Hepatocyte (in vitro differentiated cells): Measurements from ENCODE around the gene ZCCHC24. TPM values are rescaled to one million over a fixed set of nuclear protein-coding genes. Genes with fewer than 3 reads are reported as not detected.

Experiments used
- DNase-seq: peaks from one replicate; pipeline ENCODE4 v3.0.0-alpha.2; 2016; ENCODE audit warnings: low spot score
- H2AFZ ChIP-seq: fragments of 200-600 bp; sonication (generic); 2 replicates; pipeline ENCODE4 v1.6.0; 2016; ENCODE audit warnings: antibody characterized with exemption, mild to moderate bottlenecking
- H3K27ac ChIP-seq: fragments of 200-600 bp; sonication (generic); 2 replicates; pipeline ENCODE4 v1.5.1; 2016; ENCODE audit warnings: mild to moderate bottlenecking
- H3K27me3 ChIP-seq: fragments of 200-600 bp; sonication (generic); 2 replicates; pipeline ENCODE4 v1.6.1; 2016
- H3K36me3 ChIP-seq: fragments of 200-600 bp; sonication (generic); replicated peaks from 2 replicates; pipeline ENCODE4 v1.5.1; 2016; ENCODE audit warnings: low read depth; ENCODE audit not compliant: insufficient read depth
- H3K4me1 ChIP-seq: fragments of 200-600 bp; sonication (generic); 2 replicates; pipeline ENCODE4 v1.5.1; 2016; ENCODE audit warnings: mild to moderate bottlenecking, moderate library complexity; ENCODE audit not compliant: insufficient read depth
- H3K4me2 ChIP-seq: fragments of 200-600 bp; sonication (generic); 2 replicates; pipeline ENCODE4 v1.6.0; 2016
- H3K4me3 ChIP-seq: fragments of 200-600 bp; sonication (generic); 2 replicates; pipeline ENCODE4 v1.5.1; 2016; ENCODE audit warnings: mild to moderate bottlenecking
- H3K79me2 ChIP-seq: fragments of 200-600 bp; sonication (generic); 2 replicates; pipeline ENCODE4 v1.6.0; 2017; ENCODE audit warnings: mild to moderate bottlenecking
- H3K9me2 ChIP-seq: fragments of 200-600 bp; sonication (generic); replicated peaks from 2 replicates; pipeline ENCODE4 v1.6.0; 2017; ENCODE audit warnings: mild to moderate bottlenecking; ENCODE audit not compliant: insufficient read depth
- H3K9me3 ChIP-seq: fragments of 200-600 bp; sonication (generic); 2 replicates; pipeline ENCODE4 v1.5.1; 2016; ENCODE audit warnings: low read depth, mild to moderate bottlenecking
- H4K20me1 ChIP-seq: fragments of 200-600 bp; sonication (generic); 2 replicates; pipeline ENCODE4 v1.6.0; 2016; ENCODE audit warnings: mild to moderate bottlenecking; ENCODE audit not compliant: insufficient read depth, poor library complexity, severe bottlenecking
- CTCF ChIP-seq: fragments of 200-600 bp; sonication (generic); IDR thresholded peaks from 2 replicates; pipeline ENCODE4 v1.5.1; 2016; ENCODE audit warnings: antibody characterized with exemption, mild to moderate bottlenecking; ENCODE audit not compliant: poor library complexity
- EZH2 ChIP-seq: fragments of 200-600 bp; sonication (generic); IDR thresholded peaks from 2 replicates; pipeline ENCODE4 v1.6.1; 2016; ENCODE audit warnings: antibody characterized with exemption, mild to moderate bottlenecking, borderline replicate concordance
- EZH2phosphoT487 ChIP-seq: fragments of 200-600 bp; sonication (generic); IDR thresholded peaks from one replicate; pipeline ENCODE4 v1.6.1; 2018; ENCODE audit warnings: antibody characterized with exemption, mild to moderate bottlenecking, low read depth, moderate library complexity; ENCODE audit not compliant: unreplicated experiment, severe bottlenecking
- WGBS: methylation state at CpG from one replicate; pipeline ENCODE4 v1.1.6; 2016; ENCODE audit warnings: low lambda C conversion rate; ENCODE audit errors: missing lambda C conversion rate; 5-methylcytosine and 5-hydroxymethylcytosine counted together
- polyA plus RNA-seq: library from polyadenylated mRNA; unstranded; fragments of >200 nt; fragmentation: Nextera tagmentation; extraction: Ambion mirVana; gene quantifications from 2 replicates; pipeline ENCODE4 v1.2.1, GENCODE V29; 2016
- total RNA-seq: library from RNA; depleted of rRNA; stranded (reverse); fragments of >200 nt; gene quantifications from 2 replicates; pipeline ENCODE4 v1.2.3, GENCODE V29; 2014

ZCCHC24 gene
- total and polyA plus RNA-seq, 2 experiments from 2014 or later, result 20.1 to 20.6 TPM

- Histone ChIP-seq H3K27ac (peak overlapping the region; percentile 83), H3K4me2 (no peak overlapping the region), H3K27me3 (no peaks in the 10 kb centered on the region), H3K36me3 (no peaks in the 10 kb centered on the region), H3K4me3 (no peak overlapping the region), H4K20me1 (no peaks in the 10 kb centered on the region), H2AFZ (no peak overlapping the region), H3K9me3 (no peaks in the 10 kb centered on the region), H3K79me2 (peaks cover 41% of the 10 kb centered on the region), H3K4me1 (peaks cover 33% of the 10 kb centered on the region), H3K9me2 (no peaks in the 10 kb centered on the region)
- DNase-seq, result peak; percentile 68
- no peak for TF ChIP-seq EZH2
- TF ChIP-seq EZH2phosphoT487, result no peak
- no peak for TF ChIP-seq CTCF
- 33% methylated on average over 7 of the region's 9 CpGs for WGBS
These were observed 23.1 kb downstream of the ZCCHC24 start for GRCh38 chr10:79422178-79422892.

- H3K36me3 ChIP-seq, result no peaks in the 10 kb centered on the region
- TF ChIP-seq EZH2phosphoT487 (no peak), EZH2 (no peak), CTCF (no peak)
- peaks cover 33% of the 10 kb centered on the region for H3K4me1 ChIP-seq
- no peak overlapping the region for H3K27ac ChIP-seq
- H3K79me2 ChIP-seq, result peaks cover 33% of the 10 kb centered on the region
- H3K9me3 ChIP-seq, result no peaks in the 10 kb centered on the region
- H3K4me3 ChIP-seq, result no peak overlapping the region
- no peaks in the 10 kb centered on the region for H3K9me2 ChIP-seq
- WGBS, result 82% methylated on average over 12 of the region's 12 CpGs
- no peak for DNase-seq
- H3K27me3 ChIP-seq, result no peaks in the 10 kb centered on the region
- H4K20me1 ChIP-seq, result no peaks in the 10 kb centered on the region
- no peak overlapping the region for H2AFZ ChIP-seq
- H3K4me2 ChIP-seq, result no peak overlapping the region
These were observed 24.3 kb downstream of the ZCCHC24 start for GRCh38 chr10:79420974-79421688.

- Histone ChIP-seq H3K79me2 (peaks cover 42% of the 10 kb centered on the region), H3K9me3 (no peaks in the 10 kb centered on the region), H3K36me3 (no peaks in the 10 kb centered on the region), H3K4me2 (no peak overlapping the region), H3K4me1 (peaks cover 19% of the 10 kb centered on the region), H3K9me2 (no peaks in the 10 kb centered on the region), H4K20me1 (peaks cover 6% of the 10 kb centered on the region), H2AFZ (no peak overlapping the region), H3K27me3 (no peaks in the 10 kb centered on the region), H3K27ac (no peak overlapping the region), H3K4me3 (no peak overlapping the region)
- 95% methylated on average over 13 of the region's 13 CpGs for WGBS
- DNase-seq, result no peak
- TF ChIP-seq EZH2 (no peak), CTCF (no peak), EZH2phosphoT487 (no peak)
These were observed 26.4 kb downstream of the ZCCHC24 start for GRCh38 chr10:79418886-79419595.
